ENCODE results near the gene TXNDC11. TPM values are rescaled to one million over a fixed set of nuclear protein-coding genes. Genes with fewer than 3 reads are reported as not detected.

Gene TXNDC11
- total RNA-seq, 1 experiment from 2014 or later: 17.6 TPM

DNA sequence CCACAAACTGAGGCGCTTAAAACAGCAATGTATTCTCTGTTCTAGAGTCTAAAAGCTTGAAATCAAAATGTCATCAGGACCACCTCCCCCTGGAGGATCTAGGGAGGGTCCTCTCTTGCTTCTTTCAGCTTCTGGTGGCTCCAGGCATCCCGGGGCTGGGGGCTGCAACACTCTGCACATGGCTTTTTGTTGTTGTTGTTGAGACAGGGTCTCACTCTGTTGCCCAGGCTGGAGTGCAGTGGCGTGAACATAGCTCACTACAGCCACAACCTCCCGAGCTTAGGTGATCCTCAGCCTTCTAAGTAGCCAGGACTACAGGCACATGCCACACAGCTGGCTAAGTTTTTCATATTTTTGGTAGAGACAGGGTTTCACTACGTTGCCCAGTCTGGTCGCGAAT is 111.4 kb downstream of the TXNDC11 start:
- TF ChIP-seq EZH2 (IDR thresholded peaks at IDR 0.05; ENCODE audit: borderline replicate concordance, low read depth, low read length, poor library complexity, severe bottlenecking): no peak
- TF ChIP-seq, protein P1, sequence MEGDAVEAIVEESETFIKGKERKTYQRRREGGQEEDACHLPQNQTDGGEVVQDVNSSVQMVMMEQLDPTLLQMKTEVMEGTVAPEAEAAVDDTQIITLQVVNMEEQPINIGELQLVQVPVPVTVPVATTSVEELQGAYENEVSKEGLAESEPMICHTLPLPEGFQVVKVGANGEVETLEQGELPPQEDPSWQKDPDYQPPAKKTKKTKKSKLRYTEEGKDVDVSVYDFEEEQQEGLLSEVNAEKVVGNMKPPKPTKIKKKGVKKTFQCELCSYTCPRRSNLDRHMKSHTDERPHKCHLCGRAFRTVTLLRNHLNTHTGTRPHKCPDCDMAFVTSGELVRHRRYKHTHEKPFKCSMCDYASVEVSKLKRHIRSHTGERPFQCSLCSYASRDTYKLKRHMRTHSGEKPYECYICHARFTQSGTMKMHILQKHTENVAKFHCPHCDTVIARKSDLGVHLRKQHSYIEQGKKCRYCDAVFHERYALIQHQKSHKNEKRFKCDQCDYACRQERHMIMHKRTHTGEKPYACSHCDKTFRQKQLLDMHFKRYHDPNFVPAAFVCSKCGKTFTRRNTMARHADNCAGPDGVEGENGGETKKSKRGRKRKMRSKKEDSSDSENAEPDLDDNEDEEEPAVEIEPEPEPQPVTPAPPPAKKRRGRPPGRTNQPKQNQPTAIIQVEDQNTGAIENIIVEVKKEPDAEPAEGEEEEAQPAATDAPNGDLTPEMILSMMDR (conservative IDR thresholded peaks at IDR 0.05; ENCODE audit: low read depth, low read length): no peak
- intact Hi-C loops (cut with micrococcal nuclease; ENCODE audit: unreplicated experiment): no loop called here
- CTCF ChIA-PET: interaction anchor here (0.6 to 0.7 kb wide), 2 partner anchors 99 to 564 kb away, joined by 4 to 8 read pairs; no protein-coding TSS in a partner anchor
- POLR2A ChIA-PET (ENCODE audit: low non-redundant PET): no interaction called here
- Histone ChIP-seq H3K27ac (ENCODE audit: low read depth, low read length, poor library complexity, severe bottlenecking) (no peak overlapping the region), H3K9me3 (ENCODE audit: low read depth, low read length, poor library complexity, severe bottlenecking) (no peaks in the 10 kb centered on the region), H3K36me3 (ENCODE audit: insufficient read depth, low read length, poor library complexity, severe bottlenecking) (no peaks in the 10 kb centered on the region), H3K4me1 (ENCODE audit: insufficient read depth, low read length, poor library complexity, severe bottlenecking) (no peaks in the 10 kb centered on the region), H3K27me3 (replicated peaks; ENCODE audit: insufficient read depth, low read depth, low read length, poor library complexity) (no peaks in the 10 kb centered on the region), H3K4me3 (ENCODE audit: low read depth, low read length, poor library complexity, severe bottlenecking) (no peak overlapping the region)
- no peak for DNase-seq (ENCODE audit: low spot score)
- no TSS peak for BruUV-seq (replicated peaks)

GRCh38 chr16:11630768-11631056 is 111.9 kb downstream of the TXNDC11 start:
- no peaks in the 10 kb centered on the region for H3K27me3 ChIP-seq (replicated peaks; ENCODE audit: insufficient read depth, low read depth, low read length, poor library complexity)
- H3K4me3 ChIP-seq (ENCODE audit: low read depth, low read length, poor library complexity, severe bottlenecking): no peak overlapping the region
- no peak for TF ChIP-seq EZH2 (IDR thresholded peaks at IDR 0.05; ENCODE audit: borderline replicate concordance, low read depth, low read length, poor library complexity, severe bottlenecking)
- TF ChIP-seq, protein P1 (conservative IDR thresholded peaks at IDR 0.05; ENCODE audit: low read depth, low read length): no peak
- no peaks in the 10 kb centered on the region for H3K4me1 ChIP-seq (ENCODE audit: insufficient read depth, low read length, poor library complexity, severe bottlenecking)
- H3K36me3 ChIP-seq (ENCODE audit: insufficient read depth, low read length, poor library complexity, severe bottlenecking): no peaks in the 10 kb centered on the region
- DNase-seq (ENCODE audit: low spot score): no peak
- no peak overlapping the region for H3K27ac ChIP-seq (ENCODE audit: low read depth, low read length, poor library complexity, severe bottlenecking)
- POLR2A ChIA-PET (ENCODE audit: low non-redundant PET): no interaction called here
- no TSS peak for BruUV-seq (replicated peaks)
- intact Hi-C loops (cut with micrococcal nuclease; ENCODE audit: unreplicated experiment): no loop called here
- H3K9me3 ChIP-seq (ENCODE audit: low read depth, low read length, poor library complexity, severe bottlenecking): no peaks in the 10 kb centered on the region
- CTCF ChIA-PET: no interaction called here

- Histone ChIP-seq H3K9me3 (ENCODE audit: low read depth, low read length, poor library complexity, severe bottlenecking) (no peaks in the 10 kb centered on the region), H3K27me3 (replicated peaks; ENCODE audit: insufficient read depth, low read depth, low read length, poor library complexity) (no peaks in the 10 kb centered on the region), H3K36me3 (ENCODE audit: insufficient read depth, low read length, poor library complexity, severe bottlenecking) (no peaks in the 10 kb centered on the region), H3K4me1 (ENCODE audit: insufficient read depth, low read length, poor library complexity, severe bottlenecking) (no peaks in the 10 kb centered on the region), H3K4me3 (ENCODE audit: low read depth, low read length, poor library complexity, severe bottlenecking) (no peak overlapping the region), H3K27ac (ENCODE audit: low read depth, low read length, poor library complexity, severe bottlenecking) (no peak overlapping the region)
- no TSS peak for BruUV-seq (replicated peaks)
- ChIA-PET CTCF (no interaction called here), POLR2A (ENCODE audit: low non-redundant PET) (no interaction called here)
- TF ChIP-seq, protein P1 (conservative IDR thresholded peaks at IDR 0.05; ENCODE audit: low read depth, low read length): no peak
- TF ChIP-seq EZH2 (IDR thresholded peaks at IDR 0.05; ENCODE audit: borderline replicate concordance, low read depth, low read length, poor library complexity, severe bottlenecking): no peak
- DNase-seq (ENCODE audit: low spot score): no peak
- intact Hi-C loops (cut with micrococcal nuclease; ENCODE audit: unreplicated experiment): no loop called here
Observed at GRCh38 chr16:11630046-11630767, 112.5 kb downstream of the TXNDC11 start.

Other genes with a start within 250 kb of the TXNDC11 start
- 6.9 and 12.2 TPM in 2 replicates for gene LITAF, start 155.9 kb downstream of the TXNDC11 start, total RNA-seq (2021)
- 13.0 and 14.6 TPM in 2 replicates for gene SNN, start 74.4 kb downstream of the TXNDC11 start, total RNA-seq (2021)
- 65.0 and 67.2 TPM in 2 replicates for gene ZC3H7A, start 54.4 kb upstream of the TXNDC11 start, total RNA-seq (2021)
- 313 and 365 TPM in 2 replicates for gene RSL1D1, start 108.7 kb upstream of the TXNDC11 start, total RNA-seq (2021)
- gene GSPT1, start 173.1 kb upstream of the TXNDC11 start, total RNA-seq (2021): 198 and 216 TPM in 2 replicates
- 9.2 and 9.6 TPM in 2 replicates for gene NPIPB2, start 199.2 kb upstream of the TXNDC11 start, total RNA-seq (2021)
- not detected in 2 replicates for gene TNFRSF17, start 222.4 kb upstream of the TXNDC11 start, total RNA-seq (2021)
- 10.1 and 14.3 TPM in 2 replicates for gene SNX29, start 233.9 kb upstream of the TXNDC11 start, total RNA-seq (2021)